GM21423 (cell line): ENCODE measurements around the gene TNS1.

Source experiments
- ATAC-seq: cut with Tn5 transposase; IDR thresholded peaks from one replicate; pipeline ENCODE4 v1.9.1; 2021; ENCODE audit warnings: mild to moderate bottlenecking, moderate library complexity; ENCODE audit not compliant: unreplicated experiment

Gene TNS1

DNA sequence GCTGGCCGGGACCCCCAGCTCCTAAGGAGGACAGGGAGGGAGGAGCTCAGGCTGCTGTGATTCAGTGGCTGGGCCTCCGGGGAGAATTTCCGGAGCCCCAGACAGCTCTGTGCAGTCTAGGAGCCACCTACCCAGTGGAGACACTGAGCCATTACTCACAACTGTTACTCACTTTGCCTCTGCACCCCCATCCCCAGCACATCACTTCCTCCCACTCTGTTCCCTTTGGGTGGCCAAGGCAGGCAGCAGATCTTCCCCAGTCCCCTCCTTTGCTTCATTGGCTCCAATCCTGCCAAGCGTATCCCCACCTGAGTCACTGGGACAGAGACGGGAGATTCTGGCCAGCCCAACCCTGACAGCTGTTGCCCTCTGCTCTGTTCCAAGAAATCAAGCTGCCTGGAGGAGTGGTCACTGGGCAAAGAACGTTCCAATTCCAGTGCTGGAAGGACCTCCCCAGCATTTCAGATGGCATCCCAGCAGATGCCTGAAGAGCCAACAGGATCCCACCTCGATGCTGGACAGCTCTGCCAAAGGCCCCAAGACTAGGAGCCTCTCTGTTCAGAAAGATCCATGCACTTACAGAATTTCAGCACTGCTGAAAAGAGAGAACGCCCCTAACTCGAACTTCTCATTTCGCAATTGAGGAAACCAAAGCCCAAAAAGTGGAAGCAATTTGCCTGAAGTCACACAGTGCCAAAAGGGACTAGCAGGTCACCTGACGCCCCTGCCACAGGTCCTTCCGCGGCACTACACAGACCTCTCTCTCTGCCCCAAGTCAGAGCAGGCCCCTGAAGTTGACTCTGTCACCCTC is 68.3 kb downstream of the TNS1 start:
- no peak for ATAC-seq

DNA sequence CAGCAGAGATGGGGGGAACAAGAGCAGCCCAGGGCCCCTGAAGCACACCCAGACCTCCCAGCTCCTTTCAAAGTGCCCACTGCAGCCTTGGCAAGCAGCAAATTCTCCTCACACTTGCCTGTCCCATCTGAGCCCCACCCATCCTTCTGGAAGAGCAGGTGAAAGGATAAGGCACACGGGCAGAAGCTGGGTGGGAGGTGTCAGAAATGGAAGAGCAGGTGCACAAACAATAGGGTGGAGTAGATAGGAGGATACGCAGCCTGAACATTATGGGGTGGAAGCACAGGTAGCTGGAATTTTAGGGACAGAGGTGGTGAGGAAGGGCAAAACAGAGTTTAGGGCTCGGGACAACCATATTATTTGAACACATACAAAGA is 69.2 kb downstream of the TNS1 start:
- ATAC-seq: no peak

DNA sequence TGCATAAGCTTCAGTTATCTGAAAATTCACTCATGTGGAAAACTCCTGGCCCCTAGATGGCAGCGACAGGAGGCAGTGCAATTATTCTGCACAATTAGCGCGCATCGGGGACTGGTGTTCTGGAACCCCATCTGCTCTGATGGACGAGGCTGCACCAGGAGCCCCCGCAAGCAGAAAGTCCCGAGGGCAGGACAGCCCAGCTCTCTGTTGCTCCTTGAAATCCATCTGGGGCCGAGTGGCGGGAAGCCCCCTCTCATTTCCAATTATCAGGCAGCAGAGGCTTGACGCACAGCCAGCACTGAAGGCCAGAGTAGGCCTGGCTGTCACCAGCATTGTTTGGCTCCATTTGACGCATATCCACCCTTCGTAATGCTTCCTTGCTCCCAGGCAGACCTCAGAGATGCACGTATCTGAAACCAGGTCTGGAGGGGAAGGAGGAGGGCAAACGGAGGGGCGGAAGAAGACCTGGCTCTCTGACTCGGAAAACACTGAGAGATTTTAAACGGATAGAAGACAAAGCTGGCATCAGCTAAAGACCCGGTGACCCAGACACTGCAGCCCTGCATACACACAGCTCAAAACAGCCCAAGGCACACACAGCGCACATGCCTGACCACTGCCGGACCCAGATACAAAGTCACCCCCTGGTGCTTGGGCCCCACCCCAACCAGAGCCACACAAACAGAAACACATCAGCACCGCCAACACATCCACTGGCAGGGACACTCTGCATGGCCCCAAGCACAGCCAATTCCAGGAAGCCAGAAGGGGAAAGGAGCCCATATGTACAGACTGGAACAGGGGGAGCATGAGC is 69.8 kb downstream of the TNS1 start:
- no peak for ATAC-seq

DNA sequence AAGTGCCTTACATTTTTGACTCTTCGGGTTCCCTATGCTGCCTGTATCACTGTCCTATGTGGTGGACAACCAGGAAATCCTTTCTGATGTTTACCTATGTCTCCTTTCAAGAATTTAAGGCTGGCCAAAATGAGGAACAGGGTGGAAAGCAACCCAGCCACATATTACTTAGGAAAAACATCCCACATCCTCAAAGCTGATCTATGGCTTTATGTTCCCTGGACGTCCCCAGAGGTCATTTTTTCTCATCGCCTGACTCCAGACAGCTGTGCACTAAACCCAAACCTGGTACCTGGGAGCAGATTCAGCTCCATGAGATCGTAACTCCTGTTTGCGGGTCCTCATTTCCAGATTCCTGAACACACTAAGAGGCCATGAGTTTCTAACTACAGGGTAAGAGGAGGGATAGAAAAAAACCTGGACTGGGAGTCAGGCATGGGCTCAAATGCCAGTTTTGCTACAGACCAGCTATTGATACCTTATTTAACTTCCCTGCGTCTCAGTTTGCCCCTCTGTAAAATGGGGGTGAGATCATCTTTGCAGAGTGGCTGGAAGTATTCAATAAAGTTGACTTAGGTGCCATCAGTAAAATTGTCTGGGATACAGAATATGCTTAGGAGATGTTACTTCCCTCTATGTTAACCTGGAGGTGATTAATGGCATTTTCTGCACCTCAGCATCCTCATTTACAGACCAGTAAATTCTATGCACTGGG is 70.8 kb downstream of the TNS1 start:
- no peak for ATAC-seq

DNA sequence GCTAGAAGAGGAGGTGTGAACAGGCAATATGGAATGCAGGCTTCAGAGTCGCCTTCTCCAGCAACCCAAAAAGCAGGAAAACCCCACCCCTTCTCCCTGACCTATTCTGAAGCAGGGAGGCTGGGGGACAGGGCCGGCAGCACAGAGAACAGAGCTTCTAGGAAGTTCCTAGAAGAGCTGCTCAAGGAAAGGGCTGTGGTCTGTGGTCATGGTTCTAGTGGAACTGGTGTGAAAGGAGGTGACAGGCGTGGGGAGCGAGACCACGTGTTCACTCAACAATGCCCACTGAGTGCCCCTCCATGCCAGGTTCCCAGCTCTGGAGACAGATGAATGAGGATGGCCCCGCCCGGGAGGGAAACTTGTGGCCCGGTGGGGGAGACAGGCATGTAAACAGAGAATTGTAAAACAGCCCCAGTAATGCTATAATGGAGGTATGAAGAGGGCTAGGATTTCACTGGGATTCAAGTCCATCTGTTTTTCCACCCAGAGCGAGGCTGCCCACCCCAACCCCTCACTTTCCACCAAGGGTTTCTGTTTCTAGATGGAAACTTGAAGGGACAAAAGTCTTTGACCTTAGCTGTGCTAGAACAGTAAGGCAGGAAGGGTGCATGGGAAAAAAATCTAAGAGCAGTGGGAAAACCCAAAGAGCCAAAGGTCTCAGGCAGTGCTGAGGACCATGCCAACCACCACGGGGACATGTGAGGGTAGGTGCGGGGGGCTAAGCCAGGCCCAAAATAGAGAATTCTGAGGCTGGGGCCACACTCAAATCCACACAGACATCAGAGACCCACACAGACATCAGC is 71.8 kb downstream of the TNS1 start:
- ATAC-seq: no peak

DNA sequence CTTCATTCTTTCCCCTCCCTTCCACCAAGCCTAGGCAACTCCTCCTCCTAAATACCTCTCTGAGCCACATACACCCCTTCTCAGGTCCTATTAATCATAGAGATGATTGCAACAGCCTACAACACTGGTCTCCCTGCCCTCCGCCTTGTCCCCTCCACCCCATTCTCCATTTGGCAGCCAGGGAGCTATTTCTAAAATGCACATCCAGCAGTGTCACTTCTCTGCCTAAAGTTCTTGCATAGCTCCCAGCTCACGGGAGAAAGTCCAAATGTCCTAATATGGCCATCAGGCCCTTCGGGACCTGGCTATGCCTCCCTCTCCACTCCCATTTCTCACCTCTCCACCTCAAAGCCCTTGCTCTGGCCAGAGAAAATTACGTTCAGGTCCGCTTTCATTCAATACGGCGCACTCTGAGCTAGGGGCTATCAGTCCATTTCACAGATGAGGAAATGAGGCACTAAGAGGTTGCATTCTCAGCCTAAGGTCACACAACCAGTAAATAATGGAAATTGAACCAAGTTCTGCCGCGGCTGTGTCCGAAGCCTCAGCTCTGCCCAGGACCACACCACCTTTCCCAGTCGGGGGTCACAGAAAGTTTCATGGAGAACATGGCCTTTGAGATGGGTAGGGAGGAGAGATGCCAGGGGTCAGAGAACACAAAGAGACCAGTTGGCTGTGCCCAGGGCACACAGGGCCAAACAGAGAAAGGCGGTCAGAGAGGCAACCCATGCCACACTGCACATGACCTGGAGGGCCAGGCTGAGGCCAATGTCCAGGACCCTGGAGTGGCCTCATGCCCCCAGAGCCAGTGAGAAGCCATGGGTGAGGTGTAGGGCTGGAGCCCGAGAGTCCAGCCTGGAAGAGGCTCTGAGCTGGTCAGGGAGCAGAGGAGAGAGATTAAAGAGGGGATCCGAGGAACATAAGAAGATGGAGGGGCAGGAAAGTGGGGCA is 72.8 kb downstream of the TNS1 start:
- ATAC-seq: no peak

DNA sequence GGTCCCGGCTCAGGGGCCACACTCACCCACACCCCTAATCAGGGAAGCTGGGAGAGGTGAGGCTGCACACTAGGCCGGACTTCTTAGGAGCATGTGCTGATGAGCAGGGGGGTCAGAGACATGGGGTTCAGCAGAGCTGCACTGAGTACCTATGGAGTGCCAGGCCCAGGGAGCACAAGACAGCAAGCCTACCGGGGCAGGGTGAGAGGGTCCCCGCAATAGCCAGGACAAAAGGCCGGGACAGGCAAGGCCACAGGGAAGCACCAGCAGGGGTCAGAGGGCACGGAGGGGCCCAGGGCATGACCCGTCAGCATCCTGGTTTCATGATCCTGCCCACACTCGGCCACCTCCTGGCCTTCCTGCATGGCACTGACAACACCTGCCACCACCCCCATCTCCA is 73.5 kb downstream of the TNS1 start:
- ATAC-seq: no peak

DNA sequence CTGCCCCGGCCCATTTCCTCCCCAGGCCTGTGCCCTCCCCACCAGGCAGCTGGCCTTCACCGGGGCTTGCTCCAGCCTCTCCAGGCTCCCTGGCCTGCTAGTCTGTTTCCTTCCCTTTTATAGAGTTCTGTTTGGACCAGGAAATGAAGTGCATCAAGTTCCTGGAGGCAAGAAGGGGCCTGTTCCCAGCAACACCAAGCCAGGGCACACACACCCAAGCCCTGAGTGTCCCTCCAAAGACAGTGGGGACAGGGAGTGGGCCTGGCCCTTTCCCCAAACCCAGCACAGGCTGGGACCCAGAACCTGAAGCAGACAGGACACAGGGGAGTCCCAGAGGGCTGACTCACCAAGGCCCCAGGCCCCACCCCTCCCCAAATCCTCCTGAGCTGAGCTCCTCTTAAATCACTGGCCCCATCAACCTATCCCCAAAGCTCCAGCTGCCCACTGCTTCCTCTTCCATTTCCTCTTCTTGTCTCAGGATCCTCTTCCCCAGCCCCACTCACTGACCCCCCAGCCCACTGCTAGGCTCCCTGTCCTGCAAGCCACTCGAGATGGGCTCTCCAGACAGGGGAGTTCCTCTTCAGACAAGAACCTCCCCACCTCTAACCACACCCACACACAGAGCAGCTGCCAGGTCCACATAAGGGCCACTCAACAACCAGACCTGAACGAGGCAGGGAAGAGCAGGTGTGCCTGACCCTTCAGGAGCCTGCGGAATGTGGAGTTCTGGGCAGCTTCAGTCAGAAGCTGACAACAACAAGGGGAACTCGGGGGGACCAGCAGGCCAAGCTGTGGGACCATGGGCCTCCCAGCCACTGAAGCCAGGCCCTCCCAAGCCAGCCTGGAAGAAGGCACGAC is 74.2 kb downstream of the TNS1 start:
- ATAC-seq: no peak

DNA sequence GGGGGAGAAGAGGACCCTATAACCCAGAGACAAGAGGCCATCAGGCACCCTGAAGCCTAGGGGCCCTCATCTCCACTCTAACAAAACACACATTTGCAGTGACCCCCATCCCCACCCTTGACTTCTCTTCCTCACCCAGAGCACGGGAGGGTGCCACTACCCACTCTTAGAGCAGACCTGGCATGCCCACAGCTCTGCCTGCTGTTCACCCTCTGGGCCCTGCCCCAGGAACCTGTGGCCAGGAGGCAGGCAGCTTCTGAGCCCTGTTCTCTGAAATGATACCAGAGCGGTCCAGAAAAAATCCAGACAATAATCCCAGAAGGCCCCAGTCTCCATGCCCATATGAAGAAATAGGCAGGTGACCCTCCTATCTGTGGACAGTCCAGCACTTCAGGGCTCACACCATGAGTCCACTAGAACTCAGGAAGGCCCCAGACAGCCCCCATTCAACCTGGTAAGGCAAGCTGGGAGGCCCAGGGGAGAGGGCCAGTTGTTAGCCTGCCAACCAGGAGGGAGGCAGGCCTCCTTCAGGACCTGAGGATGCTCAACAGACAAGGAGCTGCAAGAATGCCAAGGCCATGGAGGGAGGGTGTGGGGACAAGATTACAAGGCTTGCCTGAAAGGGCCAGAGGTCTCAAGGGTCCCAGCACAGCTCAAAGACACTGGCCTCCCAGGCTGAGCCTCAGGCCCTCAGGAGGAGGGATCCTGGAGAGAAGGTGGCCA is 75.0 kb downstream of the TNS1 start:
- no peak for ATAC-seq

DNA sequence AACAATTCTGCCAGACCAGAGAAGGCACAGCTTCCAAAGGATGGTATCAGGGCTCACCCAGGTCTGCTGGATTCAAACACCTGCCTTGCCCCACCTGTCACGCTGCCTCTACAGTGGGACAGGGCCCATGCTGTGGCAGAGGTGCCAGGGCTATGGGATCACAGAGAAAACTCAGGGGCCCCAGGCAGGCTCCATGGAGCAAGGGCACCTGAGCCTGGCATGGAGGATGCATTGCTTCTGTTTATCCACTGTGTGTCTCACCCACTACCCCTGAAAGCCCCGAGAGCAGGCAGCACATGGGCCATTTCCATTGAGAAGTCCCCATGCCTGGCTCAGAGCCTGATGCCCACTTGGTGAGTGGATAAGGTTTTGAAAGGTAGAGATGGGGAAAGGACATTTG is 76.0 kb downstream of the TNS1 start:
- ATAC-seq: no peak

DNA sequence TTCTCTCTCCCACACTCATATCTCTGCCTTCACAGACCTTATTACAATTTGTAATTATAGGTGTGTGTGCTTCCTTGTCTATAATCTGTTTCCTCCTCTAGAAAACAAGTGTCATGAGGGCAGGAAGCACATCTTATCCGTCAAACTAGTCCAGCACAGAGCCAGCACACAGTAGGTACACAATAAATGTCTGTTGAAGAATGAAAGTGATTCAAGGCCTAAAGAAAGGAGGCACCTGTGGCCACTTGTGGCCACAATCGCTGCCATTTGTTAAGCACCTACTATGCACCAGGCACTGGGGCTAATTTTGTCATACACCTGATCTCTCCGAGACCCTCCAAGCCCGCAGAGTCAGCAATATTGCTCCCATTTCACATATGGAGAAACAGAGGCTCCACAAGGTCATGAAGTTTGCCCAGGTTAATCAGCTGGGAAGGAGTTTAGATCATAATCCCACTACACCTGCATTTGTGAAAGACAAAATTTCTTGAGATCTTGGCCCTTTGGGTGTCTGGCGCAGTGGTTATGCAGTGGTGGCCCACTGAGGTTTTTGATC is 78.4 kb downstream of the TNS1 start:
- no peak for ATAC-seq

DNA sequence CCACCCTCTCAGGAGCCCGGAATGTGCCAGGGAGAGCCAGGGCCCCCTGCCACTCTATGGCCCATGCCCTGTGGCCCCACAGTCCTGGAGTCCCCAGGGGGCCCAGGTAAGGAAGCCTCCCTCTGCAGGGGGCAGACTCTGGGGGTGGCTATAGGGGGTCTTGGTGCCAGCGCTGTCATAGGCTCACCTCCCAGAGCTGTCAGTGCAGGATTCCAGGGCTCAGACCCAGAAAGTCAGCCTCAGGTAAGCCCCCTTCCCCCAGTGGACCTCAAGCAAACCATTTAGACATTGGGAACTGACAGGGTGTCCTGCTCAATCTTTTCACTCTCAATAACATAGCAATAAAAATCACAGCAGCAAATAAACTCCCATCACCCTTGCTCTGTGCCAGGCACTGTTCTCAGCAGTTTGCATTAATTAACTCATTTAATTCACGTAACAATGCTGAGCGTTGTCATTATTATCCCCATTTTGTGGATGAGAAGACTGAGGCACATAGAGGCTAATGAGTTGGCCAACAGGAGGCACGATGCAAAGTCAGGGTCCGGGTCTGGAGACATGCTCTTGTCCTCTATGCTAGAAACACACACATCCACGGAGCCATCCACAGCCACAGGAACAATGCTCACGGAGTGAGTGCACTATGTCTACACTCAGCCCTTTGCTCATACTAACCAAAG is 79.6 kb downstream of the TNS1 start:
- no peak for ATAC-seq

DNA sequence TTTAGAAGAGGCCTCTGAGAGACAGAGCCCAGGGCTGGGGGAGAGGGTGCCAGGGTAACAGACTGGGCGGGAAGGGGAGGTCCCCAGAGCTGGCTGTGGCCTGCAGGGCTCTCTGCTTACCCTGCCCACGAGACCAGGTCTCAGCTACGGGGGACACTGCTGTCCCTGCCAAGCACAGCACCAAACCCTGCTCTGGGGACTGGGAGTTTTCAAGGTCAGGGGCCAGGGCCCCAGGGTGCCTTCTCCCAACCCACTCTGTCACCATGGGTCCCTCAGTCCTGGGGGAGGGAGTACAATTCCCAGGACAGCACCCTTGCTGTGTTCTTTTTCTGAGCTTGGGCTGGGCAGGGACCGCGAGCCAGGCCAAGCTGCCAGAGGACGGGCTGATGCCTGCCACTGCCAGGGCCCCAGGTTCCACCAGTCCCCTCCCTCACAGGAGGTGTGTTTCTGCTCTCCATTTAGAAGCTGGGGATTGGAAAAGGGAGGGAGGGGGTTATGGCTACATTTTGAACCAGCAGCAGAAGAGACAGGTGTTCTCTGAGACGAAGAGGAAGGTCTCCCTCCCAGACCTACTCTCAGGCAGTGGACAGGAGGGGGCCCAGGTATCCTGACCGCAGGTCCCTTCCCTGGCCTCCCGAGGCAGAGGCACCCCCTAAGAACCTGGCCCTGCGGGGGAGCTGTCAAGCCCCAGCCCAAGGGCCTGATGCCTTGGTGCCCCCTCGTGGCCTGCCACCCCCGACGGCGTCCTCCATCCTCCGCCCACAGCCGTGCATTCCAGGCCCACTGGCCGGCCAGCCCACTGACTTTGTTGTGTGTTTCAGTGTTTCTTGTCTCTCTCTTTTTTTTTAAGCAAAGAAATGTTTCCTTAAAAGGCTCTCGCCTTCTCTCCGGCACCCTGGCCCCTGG is 80.4 kb downstream of the TNS1 start:
- ATAC-seq: no peak

DNA sequence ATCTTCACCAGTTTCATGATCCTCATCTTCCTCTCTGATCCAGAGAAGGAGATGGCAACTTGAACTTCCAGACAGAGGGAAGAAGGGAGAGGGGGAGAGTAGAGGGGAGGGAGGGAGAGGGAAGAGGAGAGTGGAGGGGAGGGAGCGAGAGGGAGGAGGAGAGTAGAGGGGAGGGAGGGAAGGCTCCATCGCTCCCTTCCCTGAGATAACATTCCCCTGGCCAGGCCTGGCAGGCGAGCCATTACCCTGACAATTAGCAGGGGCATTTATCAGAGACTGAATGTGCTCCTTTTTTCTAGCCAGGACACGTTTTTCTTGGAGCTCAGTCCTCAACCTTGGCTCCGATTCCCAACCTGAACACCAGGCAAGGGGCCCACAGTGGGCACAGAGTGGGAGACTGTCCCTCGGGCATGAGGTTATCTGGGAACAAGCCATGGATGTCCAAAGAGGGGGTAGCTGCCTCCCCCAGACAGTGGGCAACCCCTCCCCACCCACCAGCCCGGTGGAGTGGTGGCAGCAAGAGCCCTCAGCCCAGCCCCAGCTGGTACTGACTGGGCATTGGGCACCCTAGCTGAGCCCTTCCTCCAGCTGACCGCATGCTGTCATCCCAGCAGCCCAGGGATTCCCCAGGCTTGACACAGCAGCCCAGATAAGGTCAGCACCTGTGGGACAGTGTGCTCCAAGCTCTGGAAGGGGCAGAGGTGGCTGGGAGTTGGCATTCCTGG is 81.8 kb downstream of the TNS1 start:
- no peak for ATAC-seq

DNA sequence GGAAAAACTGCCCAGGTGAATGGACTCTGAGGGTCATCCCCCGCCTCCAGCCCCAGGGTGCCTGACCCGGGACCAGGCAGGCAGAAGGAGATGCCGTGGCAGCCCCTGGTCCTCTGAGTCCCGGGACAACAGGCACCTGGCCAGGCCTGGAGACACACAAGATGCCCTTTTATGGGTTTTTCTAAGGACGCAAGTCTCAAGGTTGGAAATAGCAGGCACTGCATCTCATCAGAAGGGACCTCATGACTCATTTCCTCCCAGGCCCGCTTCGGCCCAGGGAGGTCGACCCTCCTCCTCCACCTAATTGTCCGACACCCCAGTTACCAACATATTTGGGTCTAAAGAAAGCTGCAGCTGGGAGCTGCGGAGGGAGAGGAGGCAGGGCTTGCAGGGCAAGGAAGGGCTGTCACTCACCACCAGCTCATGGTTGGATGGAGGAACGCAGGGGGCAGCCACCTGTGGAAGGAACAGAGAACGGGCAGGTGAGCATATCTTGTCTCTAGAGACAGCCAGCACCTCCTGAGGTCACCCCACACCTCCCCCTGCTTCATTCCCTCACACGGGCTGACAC is 82.9 kb downstream of the TNS1 start:
- ATAC-seq: no peak
